Hair follicular keratinocyte (primary cell): ENCODE results near the gene EVI5L. TPM values are rescaled to one million over a fixed set of nuclear protein-coding genes. Genes with fewer than 3 reads are reported as not detected.

ENCODE experiments used
- total RNA-seq: library from RNA; depleted of rRNA; stranded (reverse); fragments of >200 nt; gene quantifications from 2 replicates; pipeline ENCODE4 v1.2.3, GENCODE V29; 2015

EVI5L gene
- 14.2 and 18.0 TPM in 2 replicates for total RNA-seq

GRCh38 chr19:7829561-7830271 lies at the start of gene EVI5L:
Gene EVI5L, plus strand, starts transcription at chr19:7830218. Its CDS starts 16,325 bp downstream, at chr19:7846543.

DNA sequence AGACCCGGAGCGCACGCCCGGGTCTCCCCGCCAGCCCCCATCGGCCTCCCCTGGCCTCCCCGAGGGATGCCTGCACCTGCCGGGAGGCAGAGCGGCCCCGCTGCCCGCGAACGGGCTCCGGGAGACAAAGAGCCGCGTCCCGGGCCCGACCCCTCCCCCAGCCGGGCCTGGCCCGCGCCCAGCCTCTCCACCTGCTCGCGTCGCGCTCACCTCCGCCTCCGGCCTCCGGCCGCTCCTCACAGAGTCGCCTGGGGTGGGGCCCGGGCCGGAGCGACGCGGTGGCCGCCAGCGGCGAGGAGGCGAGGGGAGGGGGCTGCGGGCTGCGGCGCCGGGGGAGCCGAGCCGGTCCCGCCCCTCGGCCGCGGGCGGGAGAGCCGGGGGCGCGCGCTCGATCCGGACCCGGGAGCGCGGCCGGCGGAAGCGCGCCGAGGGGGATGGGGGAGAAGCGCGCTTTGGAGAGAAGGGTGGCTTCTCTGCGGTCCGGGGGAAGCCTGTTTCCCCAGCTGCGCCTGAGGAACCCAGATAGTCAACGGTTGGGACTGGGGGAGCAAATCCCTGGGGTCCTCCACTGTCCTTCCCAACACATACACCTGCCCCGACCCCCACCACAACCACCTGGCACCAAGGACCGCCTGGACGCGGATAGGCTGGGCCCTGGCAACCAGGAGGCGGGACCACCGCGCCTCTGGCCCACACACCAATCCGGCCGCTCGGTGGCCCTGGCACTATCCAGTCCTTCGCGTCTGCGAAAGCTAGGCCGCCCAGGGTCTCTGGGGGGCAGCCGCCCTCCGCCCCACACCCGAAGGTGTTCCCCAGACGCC lies 44.3 kb downstream of the EVI5L start, which contains the start of gene PRR36:
Gene PRR36 (minus strand): TSS at position 315 of the 821 bp plus-strand sequence. CDS start 701 bp downstream, outside the sequence.

DNA sequence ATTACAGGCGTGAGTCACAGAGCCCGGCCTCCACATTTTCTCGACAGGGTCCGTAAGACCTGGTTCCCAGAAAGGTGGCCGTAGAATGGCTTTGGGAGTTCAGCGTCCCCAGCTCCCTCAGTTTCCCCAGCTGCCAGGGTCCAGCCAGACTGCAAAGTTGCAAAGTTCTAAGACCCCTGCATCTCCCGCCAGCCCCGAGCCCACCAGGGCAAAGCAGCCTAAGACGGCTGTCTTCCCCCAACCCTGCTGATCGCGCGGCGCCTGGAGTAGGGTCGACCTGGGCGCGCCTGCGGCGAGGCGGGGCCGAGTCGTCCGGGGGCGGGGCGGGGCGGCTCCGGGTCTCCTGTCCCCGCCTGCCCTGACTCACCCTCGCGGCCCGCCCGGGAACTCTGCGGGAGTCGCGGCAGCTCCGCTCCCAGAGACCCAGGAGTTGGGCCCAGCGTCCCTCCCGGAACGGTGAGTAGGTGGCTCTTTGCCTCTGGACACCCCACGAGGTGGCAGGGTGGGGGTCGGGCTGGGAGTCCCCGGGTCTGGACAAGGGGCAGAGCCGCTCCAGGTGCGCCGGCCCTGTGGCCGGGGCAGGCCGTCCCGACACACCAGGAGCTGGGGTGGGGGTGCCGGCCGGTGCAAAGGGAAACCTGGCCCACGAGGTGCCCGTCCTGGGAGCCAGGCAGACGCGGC lies 58.3 kb downstream of the EVI5L start, which contains the start of gene LRRC8E:
Gene LRRC8E (plus strand): TSS at position 366 of the 681 bp plus-strand sequence. CDS start 7,094 bp downstream, outside the sequence.

GRCh38 chr19:7903244-7904073 lies 73.4 kb downstream of the EVI5L start, which contains the start of gene MAP2K7:
Gene MAP2K7, plus strand, starts transcription at chr19:7903877. Its CDS starts 68 bp downstream, at chr19:7903945.

Other genes with a start within 250 kb of the EVI5L start
- 4.2 and 5.1 TPM in 2 replicates for gene CAMSAP3, start 234.4 kb upstream of the EVI5L start, total RNA-seq
- 32.9 and 36.3 TPM in 2 replicates for gene XAB2, start 200.7 kb upstream of the EVI5L start, total RNA-seq
- gene PET100, start 200.4 kb upstream of the EVI5L start, total RNA-seq: 23.1 and 43.3 TPM in 2 replicates
- not detected in 2 replicates for gene PCP2, start 196.5 kb upstream of the EVI5L start, total RNA-seq
- gene STXBP2, start 193.1 kb upstream of the EVI5L start, total RNA-seq: 43.7 and 55.8 TPM in 2 replicates
- not detected in 2 replicates for gene RETN, start 161.2 kb upstream of the EVI5L start, total RNA-seq
- not detected in 2 replicates for gene MCEMP1, start 153.1 kb upstream of the EVI5L start, total RNA-seq
- 121 and 125 TPM in 2 replicates for gene TRAPPC5, start 149.4 kb upstream of the EVI5L start, total RNA-seq
- gene FCER2, start 128.1 kb upstream of the EVI5L start, total RNA-seq: not detected in 2 replicates
- not detected in 2 replicates for gene CLEC4G, start 98.1 kb upstream of the EVI5L start, total RNA-seq
- gene CD209, start 82.7 kb upstream of the EVI5L start, total RNA-seq: not detected in 2 replicates
- not detected in 2 replicates for gene CLEC4M, start 67.0 kb upstream of the EVI5L start, total RNA-seq
- not detected in 2 replicates for gene PRR36, start 44.2 kb downstream of the EVI5L start, total RNA-seq
- 7.6 and 9.9 TPM in 2 replicates for gene LRRC8E, start 58.3 kb downstream of the EVI5L start, total RNA-seq
- 14.2 and 14.5 TPM in 2 replicates for gene MAP2K7, start 73.7 kb downstream of the EVI5L start, total RNA-seq
- gene TGFBR3L, start 84.6 kb downstream of the EVI5L start, total RNA-seq: 0.84 and 7.5 TPM in 2 replicates
- 26.7 and 36.4 TPM in 2 replicates for gene SNAPC2, start 90.1 kb downstream of the EVI5L start, total RNA-seq
- 0.86 and 1.1 TPM in 2 replicates for gene CTXN1, start 95.9 kb downstream of the EVI5L start, total RNA-seq
- 63.9 and 72.7 TPM in 2 replicates for gene TIMM44, start 113.4 kb downstream of the EVI5L start, total RNA-seq
- 30.1 and 51.3 TPM in 2 replicates for gene ELAVL1, start 175.4 kb downstream of the EVI5L start, total RNA-seq
- gene CCL25, start 222.5 kb downstream of the EVI5L start, total RNA-seq: not detected in 2 replicates